GM12891 (cell line): ENCODE results near the gene ID2.

ENCODE experiments used
- DNase-seq: peaks from one replicate; pipeline ENCODE4 v3.0.0; 2011; ENCODE audit warnings: low spot score; ENCODE audit not compliant: insufficient read length
- FAIRE-seq: peaks from 2 replicates; lab custom pipeline; 2011; peaks lifted over from hg19 to GRCh38; lab: Jason Lieb, UNC
- PAX5 ChIP-seq: IDR thresholded peaks from 2 replicates; pipeline ENCODE4 v1.6.1; 2011; ENCODE audit warnings: low read length, moderate library complexity, mild to moderate bottlenecking; ENCODE audit not compliant: insufficient read depth, severe bottlenecking
- POLR2A ChIP-seq: IDR thresholded peaks from 2 replicates; pipeline ENCODE4 v1.6.1; 2011; ENCODE audit warnings: low read depth, low read length, control low read depth
- POLR2AphosphoS5 ChIP-seq: IDR thresholded peaks from 2 replicates; pipeline ENCODE4 v1.6.1; 2011; ENCODE audit warnings: low read depth, low read length, control low read depth
- POU2F2 ChIP-seq: IDR thresholded peaks from 2 replicates; pipeline ENCODE4 v1.6.1; 2011; ENCODE audit warnings: low read depth, mild to moderate bottlenecking, control low read depth, low read length, moderate library complexity
- SPI1 ChIP-seq: IDR thresholded peaks from 2 replicates; pipeline ENCODE4 v1.6.1; 2011; ENCODE audit warnings: low read depth, low read length, control low read depth
- TAF1 ChIP-seq: IDR thresholded peaks from 2 replicates; pipeline ENCODE4 v1.6.1; 2011; ENCODE audit warnings: low read depth, low read length, control low read depth

The ID2 gene

GRCh38 chr2:8639122-8639635 lies 42.7 kb upstream of the ID2 start:
- DNase-seq (no peak), FAIRE-seq (no peak)
- TF ChIP-seq POLR2A, result no peak
- TF ChIP-seq TAF1, result no peak
- no peak for TF ChIP-seq PAX5
- TF ChIP-seq POLR2AphosphoS5, result no peak

GRCh38 chr2:8640498-8640897 lies 41.4 kb upstream of the ID2 start:
- FAIRE-seq (no peak), DNase-seq (no peak)
- no peak for TF ChIP-seq TAF1
- no peak for TF ChIP-seq PAX5
- no peak for TF ChIP-seq SPI1

- TF ChIP-seq TAF1, result no peak
- TF ChIP-seq PAX5, result no peak
- no peak for TF ChIP-seq POU2F2
- no peak for TF ChIP-seq SPI1
- TF ChIP-seq POLR2AphosphoS5, result no peak
- TF ChIP-seq POLR2A, result no peak
- DNase-seq, result no peak
- no peak for FAIRE-seq
Observed at GRCh38 chr2:8641301-8641965, 40.4 kb upstream of the ID2 start.

GRCh38 chr2:8642366-8643068 lies 39.3 kb upstream of the ID2 start:
- no peak for FAIRE-seq
- DNase-seq, result no peak
- TF ChIP-seq TAF1 (no peak), POLR2A (no peak), SPI1 (no peak), POLR2AphosphoS5 (no peak), PAX5 (no peak), POU2F2 (no peak)

GRCh38 chr2:8643250-8643995 lies 38.4 kb upstream of the ID2 start:
- no peak for TF ChIP-seq TAF1
- no peak for TF ChIP-seq PAX5
- no peak for TF ChIP-seq POLR2AphosphoS5
- no peak for TF ChIP-seq SPI1
- no peak for TF ChIP-seq POU2F2
- TF ChIP-seq POLR2A, result no peak
- DNase-seq, result no peak
- no peak for FAIRE-seq

GRCh38 chr2:8643996-8644356 lies 37.9 kb upstream of the ID2 start:
- DNase-seq, result no peak

GRCh38 chr2:8644605-8645175 lies 37.2 kb upstream of the ID2 start:
- TF ChIP-seq SPI1 (no peak), POLR2AphosphoS5 (no peak), POLR2A (no peak), PAX5 (no peak), POU2F2 (no peak), TAF1 (no peak)
- DNase-seq, result no peak

More at GRCh38 chr2:8643996-8644356, 37.9 kb upstream of the ID2 start:
- no peak for FAIRE-seq
- TF ChIP-seq SPI1 (no peak), POLR2A (no peak), TAF1 (no peak), POU2F2 (no peak), PAX5 (no peak), POLR2AphosphoS5 (no peak)

GRCh38 chr2:8645176-8645831 lies 36.6 kb upstream of the ID2 start:
- DNase-seq (no peak), FAIRE-seq (no peak)
- no peak for TF ChIP-seq TAF1
- TF ChIP-seq POLR2AphosphoS5, result no peak
- no peak for TF ChIP-seq PAX5
- no peak for TF ChIP-seq POU2F2
- no peak for TF ChIP-seq SPI1
- TF ChIP-seq POLR2A, result no peak

More at GRCh38 chr2:8644605-8645175, 37.2 kb upstream of the ID2 start:
- FAIRE-seq, result no peak
